ENCODE results near the gene HELT.

GRCh38 chr4:185040523-185040922, 22.2 kb downstream of the HELT start:
- TF ChIP-seq EZH2 (IDR thresholded peaks at IDR 0.05; ENCODE audit: insufficient read depth, poor library complexity, severe bottlenecking) (no peak), EZH2phosphoT487 (IDR thresholded peaks at IDR 0.05; ENCODE audit: insufficient read depth, low read depth) (no peak)
